Dendritic cell treated with granulocyte-macrophage colony-stimulating factor and Interleukin-4, amounts not matched to agents 40 ng/mL and 50 ng/mL, for 4 days (primary cell): ENCODE results near the gene MEG3.
"Not testable (repeated sequence)": the region's sequence is repeated elsewhere in the genome, so short reads cannot be mapped to it uniquely, and the experiment has no call there.

Source experiments
- H3K27ac Mint-ChIP-seq: one replicate; pipeline ENCODE4 v1.8.0; 2022; ENCODE audit warnings: mild to moderate bottlenecking, mixed read lengths
- H3K27me3 Mint-ChIP-seq: one replicate; pipeline ENCODE4 v1.8.0; 2022; ENCODE audit warnings: mild to moderate bottlenecking, mixed read lengths
- H3K36me3 Mint-ChIP-seq: one replicate; pipeline ENCODE4 v1.8.0; 2022; ENCODE audit warnings: low read depth, mixed read lengths
- H3K4me1 Mint-ChIP-seq: one replicate; pipeline ENCODE4 v1.8.0; 2022; ENCODE audit warnings: low read depth, mixed read lengths
- H3K4me3 Mint-ChIP-seq: one replicate; pipeline ENCODE4 v1.8.0; 2022; ENCODE audit warnings: mild to moderate bottlenecking, moderate library complexity, mixed read lengths
- H3K9me3 Mint-ChIP-seq: one replicate; pipeline ENCODE4 v1.8.0; 2022; ENCODE audit warnings: mixed read lengths
- intact Hi-C: fragments of 100-400 bp; cut with micrococcal nuclease; formaldehyde crosslinking; loops from one replicate; pipeline ENCODE4 v1.15.0; 2022

The MEG3 gene

GRCh38 chr14:100800041-100800440 is 25.9 kb upstream of the MEG3 start:
- H3K4me3 Mint-ChIP-seq = no peak overlapping the region
- peaks cover 8% of the 10 kb centered on the region for H3K4me1 Mint-ChIP-seq
- H3K9me3 Mint-ChIP-seq = no peaks in the 10 kb centered on the region
- H3K27ac Mint-ChIP-seq = no peak overlapping the region
- intact Hi-C loops = no loop called here
- peaks cover 7% of the 10 kb centered on the region for H3K27me3 Mint-ChIP-seq
- H3K36me3 Mint-ChIP-seq = no peaks in the 10 kb centered on the region

- intact Hi-C loops, H3K27me3 Mint-ChIP-seq, H3K4me1 Mint-ChIP-seq, H3K9me3 Mint-ChIP-seq, H3K4me3 Mint-ChIP-seq, H3K27ac Mint-ChIP-seq, H3K36me3 Mint-ChIP-seq: not testable (repeated sequence)
Observed at GRCh38 chr14:100801433-100801832, 24.5 kb upstream of the MEG3 start.

- Mint-ChIP-seq H3K4me1 (peaks cover 8% of the 10 kb centered on the region), H3K4me3 (no peak overlapping the region), H3K36me3 (no peaks in the 10 kb centered on the region), H3K9me3 (peaks cover under 1% of the 10 kb centered on the region), H3K27ac (no peak overlapping the region), H3K27me3 (peaks cover 7% of the 10 kb centered on the region)
- intact Hi-C loops = no loop called here
Observed at GRCh38 chr14:100802179-100802578, 23.7 kb upstream of the MEG3 start.

- Mint-ChIP-seq H3K27ac (no peak overlapping the region), H3K36me3 (no peaks in the 10 kb centered on the region), H3K4me3 (no peak overlapping the region), H3K9me3 (peaks cover 6% of the 10 kb centered on the region), H3K4me1 (peaks cover 8% of the 10 kb centered on the region), H3K27me3 (peaks cover 7% of the 10 kb centered on the region)
- intact Hi-C loops = no loop called here
Observed at GRCh38 chr14:100802766-100803165, 23.2 kb upstream of the MEG3 start.

GRCh38 chr14:100803226-100803625 is 22.7 kb upstream of the MEG3 start:
- Mint-ChIP-seq H3K4me3 (no peak overlapping the region), H3K27me3 (peaks cover 8% of the 10 kb centered on the region), H3K36me3 (no peaks in the 10 kb centered on the region), H3K9me3 (peaks cover 10% of the 10 kb centered on the region), H3K27ac (no peak overlapping the region), H3K4me1 (peaks cover 8% of the 10 kb centered on the region)
- intact Hi-C loops = no loop called here

GRCh38 chr14:100803676-100804075 is 22.2 kb upstream of the MEG3 start:
- Mint-ChIP-seq H3K27ac (no peak overlapping the region), H3K4me1 (peaks cover 8% of the 10 kb centered on the region), H3K27me3 (peaks cover 12% of the 10 kb centered on the region), H3K9me3 (peaks cover 15% of the 10 kb centered on the region), H3K36me3 (no peaks in the 10 kb centered on the region), H3K4me3 (no peak overlapping the region)
- intact Hi-C loops = no loop called here

GRCh38 chr14:100804138-100804537 is 21.8 kb upstream of the MEG3 start:
- intact Hi-C loops = no loop called here
- no peak overlapping the region for H3K4me3 Mint-ChIP-seq
- no peaks in the 10 kb centered on the region for H3K36me3 Mint-ChIP-seq
- peaks cover 8% of the 10 kb centered on the region for H3K4me1 Mint-ChIP-seq
- H3K9me3 Mint-ChIP-seq = peaks cover 20% of the 10 kb centered on the region
- H3K27me3 Mint-ChIP-seq = peaks cover 15% of the 10 kb centered on the region
- no peak overlapping the region for H3K27ac Mint-ChIP-seq

GRCh38 chr14:100804558-100805309 is 21.2 kb upstream of the MEG3 start:
- Mint-ChIP-seq H3K4me3 (no peak overlapping the region), H3K36me3 (no peaks in the 10 kb centered on the region), H3K4me1 (peaks cover 8% of the 10 kb centered on the region), H3K27ac (no peak overlapping the region), H3K27me3 (peaks cover 17% of the 10 kb centered on the region), H3K9me3 (peaks cover 26% of the 10 kb centered on the region)
- intact Hi-C loops = no loop called here

- Mint-ChIP-seq H3K9me3 (peaks cover 42% of the 10 kb centered on the region), H3K4me3 (no peak overlapping the region), H3K27ac (no peak overlapping the region), H3K36me3 (no peaks in the 10 kb centered on the region), H3K27me3 (peaks cover 29% of the 10 kb centered on the region), H3K4me1 (peaks cover 8% of the 10 kb centered on the region)
- intact Hi-C loops = no loop called here
Observed at GRCh38 chr14:100806386-100806785, 19.5 kb upstream of the MEG3 start.

- Mint-ChIP-seq H3K27me3 (peaks cover 31% of the 10 kb centered on the region), H3K27ac (no peak overlapping the region), H3K9me3 (peaks cover 48% of the 10 kb centered on the region), H3K4me1 (no peaks in the 10 kb centered on the region), H3K4me3 (no peak overlapping the region), H3K36me3 (no peaks in the 10 kb centered on the region)
- intact Hi-C loops = no loop called here
Observed at GRCh38 chr14:100807496-100807895, 18.4 kb upstream of the MEG3 start.

GRCh38 chr14:100807979-100808734 is 17.8 kb upstream of the MEG3 start:
- Mint-ChIP-seq H3K4me1 (no peaks in the 10 kb centered on the region), H3K4me3 (no peak overlapping the region), H3K27ac (no peak overlapping the region), H3K27me3 (peaks cover 31% of the 10 kb centered on the region), H3K9me3 (peaks cover 48% of the 10 kb centered on the region), H3K36me3 (no peaks in the 10 kb centered on the region)
- intact Hi-C loops = no loop called here

- H3K27me3 Mint-ChIP-seq = peaks cover 31% of the 10 kb centered on the region
- no peak overlapping the region for H3K4me3 Mint-ChIP-seq
- intact Hi-C loops = no loop called here
- H3K36me3 Mint-ChIP-seq = no peaks in the 10 kb centered on the region
- peaks cover 48% of the 10 kb centered on the region for H3K9me3 Mint-ChIP-seq
- no peaks in the 10 kb centered on the region for H3K4me1 Mint-ChIP-seq
- H3K27ac Mint-ChIP-seq = no peak overlapping the region
Observed at GRCh38 chr14:100810435-100810834, 15.5 kb upstream of the MEG3 start.

GRCh38 chr14:100810861-100811461 is 15.0 kb upstream of the MEG3 start:
- H3K4me3 Mint-ChIP-seq = no peak overlapping the region
- H3K27ac Mint-ChIP-seq = no peak overlapping the region
- no peaks in the 10 kb centered on the region for H3K36me3 Mint-ChIP-seq
- H3K9me3 Mint-ChIP-seq = peaks cover 48% of the 10 kb centered on the region
- H3K27me3 Mint-ChIP-seq = peaks cover 31% of the 10 kb centered on the region
- no peaks in the 10 kb centered on the region for H3K4me1 Mint-ChIP-seq
- intact Hi-C loops = no loop called here

- Mint-ChIP-seq H3K27ac (no peak overlapping the region), H3K9me3 (peaks cover 36% of the 10 kb centered on the region), H3K36me3 (no peaks in the 10 kb centered on the region), H3K27me3 (peaks cover 29% of the 10 kb centered on the region), H3K4me3 (no peak overlapping the region), H3K4me1 (no peaks in the 10 kb centered on the region)
- intact Hi-C loops = no loop called here
Observed at GRCh38 chr14:100813291-100813690, 12.6 kb upstream of the MEG3 start.
